HG03025 (cell line): ENCODE measurements around the gene FCMR.

Source experiments
- ATAC-seq: cut with Tn5 transposase; IDR thresholded peaks from one replicate; pipeline ENCODE4 v1.9.1; 2021; ENCODE audit warnings: mild to moderate bottlenecking, moderate library complexity; ENCODE audit not compliant: unreplicated experiment, low FRiP score

The FCMR gene

GRCh38 chr1:206903687-206904086 lies 18.1 kb downstream of the FCMR start:
- no peak for ATAC-seq

- ATAC-seq: no peak
These were observed 19.0 kb downstream of the FCMR start for GRCh38 chr1:206902702-206903101.

- ATAC-seq: no peak
These were observed 19.8 kb downstream of the FCMR start for GRCh38 chr1:206901944-206902343.

- ATAC-seq: no peak
These were observed 21.6 kb downstream of the FCMR start for GRCh38 chr1:206900149-206900548.

GRCh38 chr1:206899717-206900116 lies 22.0 kb downstream of the FCMR start:
- no peak for ATAC-seq

GRCh38 chr1:206898915-206899431 lies 22.8 kb downstream of the FCMR start:
- ATAC-seq: no peak

GRCh38 chr1:206898089-206898914 lies 23.4 kb downstream of the FCMR start:
- no peak for ATAC-seq

- ATAC-seq: no peak
These were observed 24.6 kb downstream of the FCMR start, which contains the start of gene IL24 for GRCh38 chr1:206897175-206897574. Gene IL24, plus strand, starts transcription at chr1:206897443. Its CDS starts 390 bp downstream, at chr1:206897833.

- ATAC-seq: no peak
These were observed 25.5 kb downstream of the FCMR start for GRCh38 chr1:206896261-206896660.

GRCh38 chr1:206895837-206896242 lies 25.9 kb downstream of the FCMR start:
- ATAC-seq: no peak

- no peak for ATAC-seq
These were observed 26.4 kb downstream of the FCMR start for GRCh38 chr1:206895325-206895724.

- ATAC-seq: no peak
These were observed 28.4 kb downstream of the FCMR start for GRCh38 chr1:206893380-206893779.

- no peak for ATAC-seq
These were observed 29.3 kb downstream of the FCMR start for GRCh38 chr1:206892351-206892984.

GRCh38 chr1:206891412-206891811 lies 30.3 kb downstream of the FCMR start:
- ATAC-seq: no peak

GRCh38 chr1:206890125-206891060 lies 31.3 kb downstream of the FCMR start:
- no peak for ATAC-seq

GRCh38 chr1:206887701-206888100 lies 34.0 kb downstream of the FCMR start:
- ATAC-seq: no peak

GRCh38 chr1:206886831-206887230 lies 34.9 kb downstream of the FCMR start:
- no peak for ATAC-seq

- no peak for ATAC-seq
These were observed 36.2 kb downstream of the FCMR start for GRCh38 chr1:206885341-206886060.

- ATAC-seq: no peak
These were observed 37.9 kb downstream of the FCMR start for GRCh38 chr1:206883876-206884275.

GRCh38 chr1:206883160-206883559 lies 38.6 kb downstream of the FCMR start:
- no peak for ATAC-seq
